Nephron progenitor cell (in vitro differentiated cells): ENCODE results near the gene PPP6R1.

Experiments used
- DNase-seq: peaks from one replicate; pipeline ENCODE4 v3.0.0; 2021
- H3K27ac Mint-ChIP-seq: 2 replicates; pipeline ENCODE4 v1.8.0; 2021; ENCODE audit warnings: mild to moderate bottlenecking, moderate library complexity, mixed read lengths
- H3K27me3 Mint-ChIP-seq: 2 replicates; pipeline ENCODE4 v1.8.0; 2021; ENCODE audit warnings: mild to moderate bottlenecking, low read depth, mixed read lengths; ENCODE audit not compliant: poor library complexity
- H3K36me3 Mint-ChIP-seq: 2 replicates; pipeline ENCODE4 v1.8.0; 2021; ENCODE audit warnings: low read depth, mixed read lengths
- H3K4me1 Mint-ChIP-seq: 2 replicates; pipeline ENCODE4 v1.8.0; 2021; ENCODE audit warnings: mixed read lengths
- H3K4me3 Mint-ChIP-seq: 2 replicates; pipeline ENCODE4 v1.8.0; 2021; ENCODE audit warnings: mild to moderate bottlenecking, moderate library complexity, mixed read lengths
- H3K9me3 Mint-ChIP-seq: 2 replicates; pipeline ENCODE4 v1.8.0; 2021; ENCODE audit warnings: mild to moderate bottlenecking, moderate library complexity, mixed read lengths
- TF ChIP-seq, protein P1 (sequence below): fragments of 200-600 bp; sonication (generic); IDR thresholded peaks from 2 replicates; pipeline ENCODE4 v1.5.0; 2021; ENCODE audit warnings: antibody characterized with exemption

The PPP6R1 gene

DNA sequence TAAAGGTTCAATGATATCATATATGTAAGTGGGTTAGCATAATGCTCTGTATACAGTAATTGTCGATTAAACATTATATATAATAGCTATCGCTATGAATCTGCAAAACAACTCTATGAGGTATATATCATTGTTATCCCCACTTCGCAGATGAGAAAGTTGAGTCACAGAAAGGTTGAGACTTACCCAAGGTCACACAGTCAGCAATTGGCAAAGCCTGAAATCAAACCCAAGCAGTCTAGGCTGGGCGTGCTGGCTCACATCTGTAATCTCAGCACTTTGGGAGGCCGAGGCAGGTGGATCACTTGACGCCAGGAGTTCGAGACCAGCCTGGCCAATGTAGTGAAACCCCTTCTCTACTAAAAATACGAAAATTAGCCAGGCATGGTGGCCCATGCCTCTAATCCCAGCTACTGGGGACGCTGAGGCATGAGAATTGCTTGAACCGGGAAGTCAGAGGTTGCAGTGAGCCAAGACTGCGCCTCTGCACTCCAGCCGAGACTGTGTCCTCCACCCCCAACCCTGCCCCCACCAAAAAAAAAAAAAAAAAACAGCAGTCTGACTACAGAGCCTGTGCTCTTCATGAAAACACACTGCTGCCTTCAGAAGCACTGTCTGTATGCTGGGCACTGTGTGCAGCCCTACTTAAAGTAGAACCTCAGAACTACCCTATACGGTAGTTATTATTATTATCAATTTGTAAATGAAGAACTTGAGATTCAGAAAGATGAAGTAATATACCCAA is 19.7 kb upstream of the PPP6R1 start:
- no peaks in the 10 kb centered on the region for H3K9me3 Mint-ChIP-seq
- TF ChIP-seq, protein P1, sequence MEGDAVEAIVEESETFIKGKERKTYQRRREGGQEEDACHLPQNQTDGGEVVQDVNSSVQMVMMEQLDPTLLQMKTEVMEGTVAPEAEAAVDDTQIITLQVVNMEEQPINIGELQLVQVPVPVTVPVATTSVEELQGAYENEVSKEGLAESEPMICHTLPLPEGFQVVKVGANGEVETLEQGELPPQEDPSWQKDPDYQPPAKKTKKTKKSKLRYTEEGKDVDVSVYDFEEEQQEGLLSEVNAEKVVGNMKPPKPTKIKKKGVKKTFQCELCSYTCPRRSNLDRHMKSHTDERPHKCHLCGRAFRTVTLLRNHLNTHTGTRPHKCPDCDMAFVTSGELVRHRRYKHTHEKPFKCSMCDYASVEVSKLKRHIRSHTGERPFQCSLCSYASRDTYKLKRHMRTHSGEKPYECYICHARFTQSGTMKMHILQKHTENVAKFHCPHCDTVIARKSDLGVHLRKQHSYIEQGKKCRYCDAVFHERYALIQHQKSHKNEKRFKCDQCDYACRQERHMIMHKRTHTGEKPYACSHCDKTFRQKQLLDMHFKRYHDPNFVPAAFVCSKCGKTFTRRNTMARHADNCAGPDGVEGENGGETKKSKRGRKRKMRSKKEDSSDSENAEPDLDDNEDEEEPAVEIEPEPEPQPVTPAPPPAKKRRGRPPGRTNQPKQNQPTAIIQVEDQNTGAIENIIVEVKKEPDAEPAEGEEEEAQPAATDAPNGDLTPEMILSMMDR, result no peak
- no peak overlapping the region for H3K27ac Mint-ChIP-seq
- no peaks in the 10 kb centered on the region for H3K36me3 Mint-ChIP-seq
- peaks cover 32% of the 10 kb centered on the region for H3K4me1 Mint-ChIP-seq
- no peaks in the 10 kb centered on the region for H3K27me3 Mint-ChIP-seq
- DNase-seq, result no peak
- peak overlapping the region; percentile 98 for H3K4me3 Mint-ChIP-seq

DNA sequence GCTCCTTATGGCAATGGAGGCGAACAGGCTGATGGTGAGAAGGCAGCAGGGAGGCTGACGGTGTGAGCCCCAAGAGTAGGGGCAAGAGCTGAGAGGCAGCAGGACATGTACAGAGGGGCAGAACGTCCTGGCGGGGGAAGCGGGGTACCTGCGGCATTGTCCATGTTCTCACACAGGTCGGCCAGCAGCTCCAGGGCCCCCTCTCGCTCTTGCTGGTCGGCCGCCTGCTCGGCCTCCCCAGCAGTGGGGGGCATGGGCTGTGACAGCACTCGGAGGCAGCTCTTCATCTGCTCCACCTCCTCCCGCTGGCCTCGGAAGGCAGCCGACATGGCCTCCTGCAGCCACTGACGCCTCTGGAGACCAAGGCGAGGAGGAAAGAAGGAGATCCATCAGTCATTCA is 18.7 kb upstream of the PPP6R1 start:
- Mint-ChIP-seq H3K9me3 (no peaks in the 10 kb centered on the region), H3K4me3 (peak overlapping the region; percentile 44), H3K27me3 (no peaks in the 10 kb centered on the region), H3K36me3 (peaks cover 2% of the 10 kb centered on the region), H3K27ac (no peak overlapping the region), H3K4me1 (peaks cover 25% of the 10 kb centered on the region)
- TF ChIP-seq, protein P1, result no peak
- DNase-seq, result no peak

DNA sequence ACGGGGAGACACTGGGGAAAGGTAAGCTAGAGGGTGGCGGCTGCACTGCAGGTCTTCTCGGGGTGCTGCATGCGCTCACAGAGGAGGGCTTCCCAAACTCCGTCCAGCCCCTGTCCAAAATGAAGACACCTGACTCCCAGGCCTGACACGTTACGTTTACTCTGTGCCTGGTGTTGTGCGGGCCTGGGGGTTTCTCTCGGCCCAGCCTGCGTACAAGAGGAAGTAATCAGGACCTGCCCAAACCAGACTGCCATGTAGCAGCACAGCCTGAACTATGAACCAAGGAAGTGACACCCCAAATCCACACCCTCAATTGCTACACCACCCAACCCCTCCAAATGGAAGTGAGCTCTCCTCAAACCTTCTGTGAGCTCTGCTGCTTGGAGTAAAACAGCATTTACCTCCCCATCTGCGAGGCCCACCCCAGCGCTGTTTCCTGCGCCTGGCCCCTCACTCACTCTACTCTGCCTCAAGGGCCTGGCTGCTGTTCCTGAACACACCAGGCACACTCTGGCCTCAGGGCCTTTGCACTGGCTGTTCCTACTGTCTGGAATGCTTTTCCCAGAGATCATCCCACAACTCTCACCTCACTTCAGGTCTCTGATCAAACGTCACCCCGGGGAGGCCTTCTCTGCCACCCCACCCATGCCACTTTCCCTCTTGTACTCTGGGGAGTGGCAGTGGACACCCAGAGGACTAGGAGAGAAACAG is 18.1 kb upstream of the PPP6R1 start:
- Mint-ChIP-seq H3K36me3 (peaks cover 8% of the 10 kb centered on the region), H3K9me3 (no peaks in the 10 kb centered on the region), H3K27me3 (no peaks in the 10 kb centered on the region), H3K27ac (peak overlapping the region; percentile 45), H3K4me1 (peaks cover 25% of the 10 kb centered on the region), H3K4me3 (peak overlapping the region; percentile 44)
- TF ChIP-seq, protein P1, result no peak
- no peak for DNase-seq

DNA sequence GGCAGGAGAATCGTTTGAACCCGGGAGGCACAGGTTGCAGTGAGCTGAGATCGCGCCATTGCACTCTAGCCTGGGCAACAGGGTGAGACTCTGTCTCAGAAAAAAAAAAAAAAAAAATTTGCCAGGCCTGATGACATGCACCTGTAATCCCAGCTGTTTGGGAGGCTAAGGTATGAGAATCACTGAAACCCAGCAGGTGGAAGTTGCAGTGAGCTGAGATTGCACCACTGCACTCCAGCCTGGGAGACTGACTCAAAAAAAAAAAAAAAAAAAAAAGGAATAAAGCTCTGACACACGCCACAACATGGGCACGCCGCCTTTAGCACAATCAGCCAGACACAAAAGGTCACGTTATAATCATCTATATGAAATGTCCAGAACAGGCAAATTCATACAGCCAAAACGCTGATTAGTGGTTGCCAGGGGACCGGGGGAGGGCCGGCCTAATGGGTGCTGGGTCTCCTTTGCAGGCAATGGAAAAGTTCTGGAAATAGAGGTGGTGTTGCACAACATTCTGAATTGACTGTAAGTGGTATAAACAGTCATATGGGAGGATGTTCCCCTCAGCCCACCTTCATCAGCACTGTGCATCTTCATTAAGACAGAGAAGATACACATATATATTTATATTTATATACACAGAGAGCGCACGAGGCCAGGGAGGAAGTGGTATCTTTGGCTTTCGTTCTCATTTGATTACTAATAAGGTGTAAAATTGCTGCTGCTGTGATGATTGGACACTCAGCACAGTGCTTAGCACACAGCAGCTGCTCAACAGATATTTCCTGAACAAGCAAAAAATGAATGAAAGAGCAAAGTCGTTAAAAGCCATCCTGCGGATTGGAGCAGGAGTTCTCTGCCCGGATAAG is 17.3 kb upstream of the PPP6R1 start:
- no peaks in the 10 kb centered on the region for H3K9me3 Mint-ChIP-seq
- H3K4me1 Mint-ChIP-seq, result peaks cover 20% of the 10 kb centered on the region
- H3K27me3 Mint-ChIP-seq, result no peaks in the 10 kb centered on the region
- H3K27ac Mint-ChIP-seq, result no peak overlapping the region
- TF ChIP-seq, protein P1, result no peak
- DNase-seq, result no peak
- H3K4me3 Mint-ChIP-seq, result no peak overlapping the region
- peaks cover 9% of the 10 kb centered on the region for H3K36me3 Mint-ChIP-seq

DNA sequence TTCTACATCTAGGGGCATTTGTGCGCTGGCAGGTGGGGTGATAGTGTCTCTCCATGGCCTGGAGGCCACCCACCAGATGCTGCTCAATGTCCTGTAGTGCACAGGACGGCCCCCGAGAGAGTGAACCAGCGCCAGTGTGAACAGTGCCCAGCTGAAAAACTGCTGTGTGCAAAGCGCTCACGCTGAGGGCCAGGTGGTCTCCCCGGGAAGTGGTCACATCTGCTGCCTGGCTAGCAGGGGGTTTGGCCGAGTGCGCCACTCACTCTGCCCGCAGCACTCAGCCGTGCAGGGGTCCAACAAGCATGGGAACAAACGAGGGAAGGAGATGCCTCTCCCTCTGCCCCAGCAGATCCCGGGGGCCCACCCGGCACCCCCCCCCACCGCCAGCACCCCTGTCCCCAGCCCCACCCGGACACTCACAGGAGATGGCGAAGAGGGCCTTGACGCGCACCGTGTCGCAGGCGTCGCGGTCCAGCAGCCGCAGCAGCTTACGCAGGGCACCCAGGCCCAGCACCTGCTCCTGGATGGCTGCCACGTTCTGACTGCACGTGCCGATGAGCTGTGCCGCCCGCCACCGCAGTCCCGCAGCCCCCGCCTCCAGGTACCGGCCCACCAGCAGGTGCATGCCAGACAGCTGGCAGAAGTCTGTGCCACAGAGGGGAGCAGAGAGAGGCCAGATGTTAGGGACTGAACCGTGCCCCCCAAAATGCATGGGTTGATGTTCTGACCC is 15.3 kb upstream of the PPP6R1 start:
- peaks cover 24% of the 10 kb centered on the region for H3K36me3 Mint-ChIP-seq
- H3K4me3 Mint-ChIP-seq, result no peak overlapping the region
- peaks cover 3% of the 10 kb centered on the region for H3K27me3 Mint-ChIP-seq
- TF ChIP-seq, protein P1, result no peak
- peaks cover 4% of the 10 kb centered on the region for H3K4me1 Mint-ChIP-seq
- H3K9me3 Mint-ChIP-seq, result no peaks in the 10 kb centered on the region
- H3K27ac Mint-ChIP-seq, result no peak overlapping the region
- no peak for DNase-seq
